CD8-positive, alpha-beta memory T cell (primary cell): ENCODE measurements around the gene KEAP1. TPM values are rescaled to one million over a fixed set of nuclear protein-coding genes. Genes with fewer than 3 reads are reported as not detected.

ENCODE experiments used
- CTCF ChIA-PET: fragments of 350-600 bp; sonication (Branson Sonifier 250); formaldehyde crosslinking; loops from one replicate; lab custom pipeline; 2021; ENCODE audit warnings: antibody characterized with exemption; lab: Charles Lee
- POLR2A ChIA-PET: fragments of 350-600 bp; sonication (Branson Sonifier 250); formaldehyde crosslinking; loops from one replicate; lab custom pipeline; 2021; ENCODE audit warnings: antibody characterized with exemption; lab: Charles Lee
- DNase-seq, 5 donors: peaks; one replicate each; pipeline versions ENCODE4 v3.0.0 to v3.0.0-alpha.2; 2020 to 2022; ENCODE audit warnings: mixed read lengths in 1 of 5
- H3K27ac ChIP-seq: one replicate; pipeline ENCODE4 v1.7.0; 2013; ENCODE audit warnings: low read depth, mild to moderate bottlenecking, low read length, moderate library complexity
- H3K27me3 ChIP-seq: 2 replicates; pipeline ENCODE4 v1.7.0; 2013; ENCODE audit warnings: low read length, mild to moderate bottlenecking; ENCODE audit not compliant: insufficient read depth, poor library complexity, severe bottlenecking
- H3K36me3 ChIP-seq: 2 replicates; pipeline ENCODE4 v1.7.0; 2013; ENCODE audit warnings: mild to moderate bottlenecking, low read length, moderate library complexity; ENCODE audit not compliant: insufficient read depth
- H3K4me1 ChIP-seq: 2 replicates; pipeline ENCODE4 v1.7.0; 2013; ENCODE audit warnings: mild to moderate bottlenecking, low read length, moderate library complexity; ENCODE audit not compliant: insufficient read depth
- H3K4me3 ChIP-seq: 2 replicates; pipeline ENCODE4 v1.7.0; 2013; ENCODE audit warnings: mild to moderate bottlenecking, low read length
- H3K9me3 ChIP-seq: 2 replicates; pipeline ENCODE4 v1.7.0; 2013; ENCODE audit warnings: mild to moderate bottlenecking, low read length
- H3K27ac Mint-ChIP-seq, 8 donors: one replicate each; pipeline ENCODE4 v1.8.0; 2020 to 2021; ENCODE audit warnings: mixed read lengths in 8 of 8, mild to moderate bottlenecking in 6 of 8, inconsistent platforms in 3 of 8, moderate library complexity in 3 of 8
- H3K27me3 Mint-ChIP-seq, 2 donors: one replicate each; pipeline ENCODE4 v1.8.0; 2020 to 2021; ENCODE audit warnings: mixed read lengths in 2 of 2, mild to moderate bottlenecking in 1 of 2, moderate library complexity in 1 of 2
- H3K36me3 Mint-ChIP-seq, 3 donors: one replicate each; pipeline ENCODE4 v1.8.0; 2020 to 2021; ENCODE audit warnings: mixed read lengths in 3 of 3, inconsistent platforms in 1 of 3, mild to moderate bottlenecking in 1 of 3
- H3K4me1 Mint-ChIP-seq, 3 donors: one replicate each; pipeline ENCODE4 v1.8.0; 2020 to 2021; ENCODE audit warnings: mixed read lengths in 3 of 3, inconsistent platforms in 1 of 3, mild to moderate bottlenecking in 1 of 3
- H3K4me3 Mint-ChIP-seq, 7 donors: one replicate each; pipeline ENCODE4 v1.8.0; 2020 to 2021; ENCODE audit warnings: mixed read lengths in 7 of 7, mild to moderate bottlenecking in 6 of 7, moderate library complexity in 4 of 7, inconsistent platforms in 2 of 7
- H3K9me3 Mint-ChIP-seq, 5 donors: one replicate each; pipeline ENCODE4 v1.8.0; 2020 to 2022; ENCODE audit warnings: mixed read lengths in 5 of 5, mild to moderate bottlenecking in 3 of 5, moderate library complexity in 2 of 5, inconsistent platforms in 1 of 5
- polyA plus RNA-seq: library from polyadenylated mRNA; unstranded; fragments of 300-500 nt; fragmentation: Illumina TruSeq; gene quantifications from one replicate; pipeline ENCODE4 v1.2.3, GENCODE V29; 2021
- total RNA-seq, 2 experiments: library from RNA; stranded (reverse); gene quantifications; one replicate each; pipeline ENCODE4 v1.2.3, GENCODE V29; 2021

The KEAP1 gene
- total and polyA plus RNA-seq, 3 experiments from 2014 or later: 58.3 to 107 (median 101) TPM

DNA sequence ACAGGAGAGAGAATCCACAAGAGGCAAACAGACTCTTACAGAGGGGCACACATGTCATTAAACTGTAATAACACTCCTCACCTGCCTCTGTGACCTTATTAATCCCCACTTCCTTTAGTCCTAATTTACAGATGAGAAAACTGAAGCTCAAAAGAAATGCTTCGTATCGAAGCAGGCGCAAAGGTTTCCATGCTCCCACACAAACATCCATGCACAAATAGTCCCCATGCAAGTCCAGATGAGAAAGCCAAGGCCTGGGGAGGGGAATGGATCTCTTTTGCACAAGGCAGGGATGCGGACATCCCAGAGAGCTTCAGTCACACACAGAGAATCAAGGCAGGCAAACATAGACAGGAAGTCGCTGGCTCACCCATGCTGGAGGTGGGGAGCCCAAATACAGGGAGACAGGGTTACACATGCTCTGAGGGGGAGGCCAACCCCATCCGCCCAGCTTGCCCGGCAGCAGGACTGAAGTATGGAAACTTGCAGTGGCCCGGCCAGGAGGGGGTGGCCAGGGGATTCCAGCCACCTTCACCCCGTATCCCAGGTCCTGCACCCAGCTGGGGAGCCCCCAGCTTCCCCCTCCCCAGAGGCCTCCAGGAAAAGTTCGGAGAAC is 13.6 kb upstream of the KEAP1 start:
- Mint-ChIP-seq H3K36me3 (peaks cover 6 to 16% (median 15%) of the 10 kb centered on the region in 3 donors), H3K4me3 (peak overlapping the region; percentile 84 to 100 (median 90)), H3K4me1 (peaks cover 40 to 60% (median 50%) of the 10 kb centered on the region in 3 donors), H3K27me3 (peaks cover 38 to 43% of the 10 kb centered on the region in 2 donors), H3K9me3 (no peaks in the 10 kb centered on the region), H3K27ac (peak overlapping the region; percentile 69 to 98 (median 94))
- Histone ChIP-seq H3K4me1 (peaks cover 32% of the 10 kb centered on the region), H3K4me3 (peak overlapping the region; percentile 67), H3K36me3 (no peaks in the 10 kb centered on the region), H3K27ac (peak overlapping the region; percentile 66), H3K27me3 (peaks cover 29% of the 10 kb centered on the region), H3K9me3 (no peaks in the 10 kb centered on the region)
- DNase-seq: peak in 1 of 5 donors; percentile 56
- CTCF ChIA-PET: interaction anchor here (0.8 to 2.4 kb wide), 4 partner anchors 9 to 37 kb away, joined by 3 to 5 read pairs (median 4); no protein-coding TSS in a partner anchor
- POLR2A ChIA-PET: interaction anchor here (0.6 to 1.6 kb wide), 5 partner anchors 13 to 50 kb away, joined by 3 to 8 read pairs (median 4); partner anchors contain the start of genes KEAP1 and KRI1

DNA sequence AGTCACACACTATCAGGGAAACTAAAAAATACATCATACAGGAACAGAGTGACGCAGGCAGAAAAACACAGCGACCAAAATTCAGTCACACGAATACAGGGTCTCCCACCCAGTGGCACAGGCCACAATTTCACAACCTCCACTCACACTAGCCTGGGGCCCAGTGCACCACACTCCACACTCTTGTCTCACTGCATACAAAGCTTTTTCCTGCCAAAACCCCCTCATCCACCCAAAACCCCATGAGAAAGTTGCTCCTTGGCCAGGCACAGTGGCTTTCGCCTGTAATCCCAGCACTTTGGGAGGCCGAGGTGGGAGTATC is 12.9 kb upstream of the KEAP1 start:
- peaks cover 40 to 59% (median 50%) of the 10 kb centered on the region in 3 donors for H3K4me1 Mint-ChIP-seq
- H3K9me3 Mint-ChIP-seq: no peaks in the 10 kb centered on the region
- Histone ChIP-seq H3K27ac (peak overlapping the region; percentile 66), H3K4me1 (peaks cover 32% of the 10 kb centered on the region), H3K36me3 (no peaks in the 10 kb centered on the region), H3K27me3 (peaks cover 29% of the 10 kb centered on the region), H3K4me3 (peak overlapping the region; percentile 67), H3K9me3 (no peaks in the 10 kb centered on the region)
- peak overlapping the region; percentile 75 to 98 (median 94) for H3K27ac Mint-ChIP-seq
- ChIA-PET POLR2A (interaction anchor here (0.6 kb wide), 2 partner anchors 27 to 50 kb away, joined by 3 read pairs; no protein-coding TSS in a partner anchor), CTCF (interaction anchor here (0.7 to 2.4 kb wide), 3 partner anchors 24 to 58 kb away, joined by 3 to 5 read pairs (median 4); no protein-coding TSS in a partner anchor)
- peaks cover 38 to 43% of the 10 kb centered on the region in 2 donors for H3K27me3 Mint-ChIP-seq
- H3K4me3 Mint-ChIP-seq: peak overlapping the region; percentile 84 to 100 (median 90)
- peaks cover 6 to 16% (median 15%) of the 10 kb centered on the region in 3 donors for H3K36me3 Mint-ChIP-seq
- peak in 4 of 5 donors; percentile 46 to 70 (median 60) for DNase-seq

DNA sequence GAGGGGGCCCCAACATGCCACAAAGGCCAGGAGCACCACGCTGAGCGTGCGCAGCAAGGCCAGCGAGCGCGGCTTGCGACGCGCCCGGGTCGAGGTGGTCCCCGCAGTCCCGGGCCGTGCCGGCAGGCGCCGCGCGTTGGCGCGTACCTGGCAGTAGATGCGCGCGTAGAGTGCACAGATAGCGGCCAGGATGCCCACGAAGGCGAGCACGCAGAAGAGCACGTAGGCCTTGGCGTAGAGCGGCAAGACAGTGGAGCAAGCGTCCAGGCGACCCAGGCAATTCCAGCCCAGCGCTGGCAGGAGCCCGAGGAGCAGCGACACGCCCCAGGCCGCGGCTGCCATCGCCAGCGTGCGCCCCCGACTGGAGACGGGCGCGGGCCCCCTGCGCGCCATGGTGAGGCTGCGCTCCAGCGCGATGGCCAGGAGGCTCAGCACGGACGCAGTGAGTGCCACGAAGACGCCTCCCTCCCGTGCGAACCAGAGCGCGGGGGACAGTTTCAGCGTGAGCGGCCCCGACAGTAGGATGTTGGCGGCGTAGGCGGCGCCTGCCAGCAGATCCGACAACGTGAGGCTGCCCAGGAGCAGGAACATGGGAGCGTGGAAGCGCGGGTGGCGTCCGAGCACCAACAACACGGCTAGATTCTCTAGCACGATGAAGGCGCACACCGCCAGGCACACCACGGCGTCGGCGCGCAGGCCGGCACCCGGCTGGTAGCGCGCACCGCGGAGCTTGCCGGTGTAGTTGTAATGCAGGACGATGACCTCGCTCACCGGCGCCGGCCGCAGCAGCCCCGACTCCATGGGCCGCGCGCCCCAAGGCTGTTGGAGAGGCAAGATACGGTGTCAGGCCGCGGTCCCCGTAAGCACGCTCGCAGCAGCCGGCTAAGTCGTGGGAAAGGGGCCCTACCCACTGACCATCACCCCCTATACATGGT is 11.3 kb upstream of the KEAP1 start:
- Mint-ChIP-seq H3K27me3 (peaks cover 35 to 42% of the 10 kb centered on the region in 2 donors), H3K36me3 (peaks cover 6 to 16% (median 15%) of the 10 kb centered on the region in 3 donors), H3K4me3 (peak overlapping the region; percentile 84 to 100 (median 90)), H3K27ac (peak overlapping the region; percentile 76 to 98 (median 94)), H3K9me3 (no peaks in the 10 kb centered on the region), H3K4me1 (peaks cover 40 to 60% (median 46%) of the 10 kb centered on the region in 3 donors)
- Histone ChIP-seq H3K27me3 (peaks cover 29% of the 10 kb centered on the region), H3K9me3 (no peaks in the 10 kb centered on the region), H3K36me3 (no peaks in the 10 kb centered on the region), H3K4me3 (no peak overlapping the region), H3K27ac (peak overlapping the region; percentile 16), H3K4me1 (peaks cover 36% of the 10 kb centered on the region)
- ChIA-PET POLR2A (no interaction called here), CTCF (interaction anchor here (2.4 kb wide), 1 partner anchor 22 kb away, joined by 5 read pairs; no protein-coding TSS in a partner anchor)
- peak; percentile 37 to 64 (median 43) for DNase-seq

DNA sequence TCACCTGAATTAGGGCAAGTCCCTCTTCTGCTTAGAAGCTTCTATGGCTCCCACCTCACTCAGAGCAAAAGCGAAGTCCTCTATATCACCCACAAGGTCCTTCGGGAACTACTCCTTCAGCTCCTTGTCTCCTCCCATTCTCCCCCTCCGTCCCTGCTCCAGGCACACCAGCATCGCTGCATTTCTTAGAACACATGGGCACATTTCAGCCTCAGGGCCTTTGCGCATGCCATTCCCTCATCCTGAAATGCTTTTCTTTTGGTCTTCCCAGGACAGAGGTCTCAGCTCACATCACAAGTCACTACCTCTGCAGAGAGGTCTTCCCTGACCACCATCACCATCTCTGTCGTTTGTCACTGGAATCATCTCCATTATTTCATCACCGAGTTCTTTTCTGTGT is 10.1 kb upstream of the KEAP1 start:
- Histone ChIP-seq H3K27me3 (peaks cover 21% of the 10 kb centered on the region), H3K4me3 (no peak overlapping the region), H3K4me1 (peaks cover 31% of the 10 kb centered on the region), H3K9me3 (no peaks in the 10 kb centered on the region), H3K27ac (no peak overlapping the region), H3K36me3 (no peaks in the 10 kb centered on the region)
- Mint-ChIP-seq H3K27me3 (peaks cover 24 to 33% of the 10 kb centered on the region in 2 donors), H3K4me3 (peak overlapping the region; percentile 22 to 71 (median 66)), H3K4me1 (peaks cover 35 to 59% (median 46%) of the 10 kb centered on the region in 3 donors), H3K27ac (peak overlapping the region in 7 of 8 donors; percentile 45 to 93 (median 77)), H3K36me3 (peaks cover 6 to 16% (median 15%) of the 10 kb centered on the region in 3 donors), H3K9me3 (no peaks in the 10 kb centered on the region)
- ChIA-PET CTCF (interaction anchor here (0.9 to 3.4 kb wide), 3 partner anchors 25 to 59 kb away, joined by 3 to 8 read pairs (median 4); no protein-coding TSS in a partner anchor), POLR2A (no interaction called here)
- DNase-seq: no peak

DNA sequence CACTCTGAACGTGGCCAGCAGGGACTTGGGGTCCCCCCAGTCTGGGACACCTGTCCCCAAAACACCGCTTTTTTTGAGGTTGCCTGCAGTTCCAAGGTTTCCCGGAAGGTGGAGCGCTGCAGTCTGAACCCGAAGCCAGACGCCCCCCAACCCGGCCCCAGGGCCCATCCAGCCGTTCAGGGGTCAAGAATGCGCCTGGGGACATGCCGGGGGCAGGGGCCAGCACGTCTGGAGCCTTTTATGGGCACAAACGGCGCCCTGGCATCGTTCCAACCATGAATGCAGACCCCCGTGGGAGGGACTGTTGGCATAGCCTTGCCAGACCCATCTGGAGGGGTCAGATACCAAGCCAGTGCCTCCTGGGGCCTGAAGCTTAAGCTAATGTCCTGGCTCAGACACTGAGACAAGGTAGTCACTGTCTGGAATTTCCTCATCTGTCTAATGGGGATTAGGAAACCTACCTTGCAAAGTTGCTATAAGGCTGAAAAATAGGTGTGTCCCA is 7.2 kb upstream of the KEAP1 start:
- H3K9me3 Mint-ChIP-seq: no peaks in the 10 kb centered on the region
- peak in 4 of 5 donors; percentile 41 to 73 (median 56) for DNase-seq
- Histone ChIP-seq H3K27ac (no peak overlapping the region), H3K27me3 (peaks cover 14% of the 10 kb centered on the region), H3K36me3 (no peaks in the 10 kb centered on the region), H3K4me3 (no peak overlapping the region), H3K9me3 (no peaks in the 10 kb centered on the region), H3K4me1 (peaks cover 29% of the 10 kb centered on the region)
- peaks cover 8 to 18% of the 10 kb centered on the region in 2 donors for H3K27me3 Mint-ChIP-seq
- ChIA-PET CTCF (interaction anchor here (0.6 to 4.5 kb wide), 8 partner anchors 22 to 71 kb away, joined by 3 to 18 read pairs (median 4); no protein-coding TSS in a partner anchor), POLR2A (no interaction called here)
- peaks cover 3 to 12% (median 8%) of the 10 kb centered on the region in 3 donors for H3K36me3 Mint-ChIP-seq
- H3K4me1 Mint-ChIP-seq: peaks cover 29 to 51% (median 36%) of the 10 kb centered on the region in 3 donors
- peak overlapping the region in 6 of 8 donors; percentile 30 to 93 (median 82) for H3K27ac Mint-ChIP-seq
- peak overlapping the region in 3 of 7 donors; percentile 48 to 82 (median 58) for H3K4me3 Mint-ChIP-seq

DNA sequence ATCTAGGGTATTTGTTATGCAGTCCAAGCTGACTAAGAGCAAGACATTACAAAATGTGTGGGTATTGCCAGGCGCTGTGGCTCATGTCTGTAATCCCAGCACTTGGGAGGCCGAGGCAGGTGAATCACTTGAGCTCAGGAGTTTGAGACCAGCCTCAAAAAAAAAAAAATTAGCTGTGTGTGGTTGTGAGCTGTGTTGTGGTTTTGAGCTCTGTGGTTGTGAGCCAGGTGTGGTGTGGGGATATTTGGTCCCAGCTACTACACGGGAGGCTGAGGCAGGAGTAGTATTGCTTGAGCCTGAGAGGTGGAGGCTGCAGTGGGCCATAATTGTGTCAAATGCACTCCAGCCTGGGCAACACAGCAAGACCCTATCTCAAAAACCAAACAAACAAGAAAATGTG is 5.6 kb upstream of the KEAP1 start:
- Histone ChIP-seq H3K36me3 (no peaks in the 10 kb centered on the region), H3K27me3 (peaks cover 8% of the 10 kb centered on the region), H3K27ac (no peak overlapping the region), H3K4me1 (peaks cover 26% of the 10 kb centered on the region), H3K9me3 (no peaks in the 10 kb centered on the region), H3K4me3 (no peak overlapping the region)
- no peak for DNase-seq
- peaks cover 8 to 9% of the 10 kb centered on the region in 2 donors for H3K27me3 Mint-ChIP-seq
- peaks cover 27 to 40% (median 34%) of the 10 kb centered on the region in 3 donors for H3K4me1 Mint-ChIP-seq
- CTCF ChIA-PET: interaction anchor here (0.6 to 4.5 kb wide), 7 partner anchors 14 to 191 kb away, joined by 3 to 18 read pairs (median 5); no protein-coding TSS in a partner anchor
- H3K27ac Mint-ChIP-seq: peak overlapping the region in 7 of 8 donors; percentile 23 to 89 (median 82)
- POLR2A ChIA-PET: interaction anchor here (0.9 kb wide), 1 partner anchor 11 kb away, joined by 3 read pairs; no protein-coding TSS in a partner anchor
- H3K9me3 Mint-ChIP-seq: no peaks in the 10 kb centered on the region
- peaks cover 3 to 8% (median 7%) of the 10 kb centered on the region in 3 donors for H3K36me3 Mint-ChIP-seq
- H3K4me3 Mint-ChIP-seq: peak overlapping the region in 5 of 7 donors; percentile 45 to 87 (median 71)

DNA sequence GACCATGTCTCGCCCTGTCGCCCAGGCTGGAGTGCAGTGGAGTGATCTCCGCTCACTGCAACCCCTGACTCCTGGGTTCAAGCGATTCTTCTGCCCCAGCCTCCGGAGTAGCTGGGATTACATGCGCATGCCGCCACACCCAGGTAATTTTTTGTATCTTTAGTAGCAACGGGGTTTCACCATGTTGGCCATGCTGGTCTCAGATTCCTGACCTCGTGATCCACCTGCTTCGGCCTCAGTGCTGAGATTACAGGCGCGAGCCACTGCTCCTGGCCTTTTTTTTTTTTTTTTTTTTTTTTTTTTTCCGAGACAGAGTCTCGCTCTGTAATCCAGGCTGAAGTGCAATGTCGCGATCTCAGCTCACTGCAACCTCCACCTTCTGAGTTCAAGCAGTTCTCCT is 4.9 kb upstream of the KEAP1 start:
- CTCF ChIA-PET: interaction anchor here (0.6 to 4.5 kb wide), 7 partner anchors 15 to 191 kb away, joined by 3 to 18 read pairs (median 3); no protein-coding TSS in a partner anchor
- DNase-seq: no peak
- peaks cover 25 to 37% (median 31%) of the 10 kb centered on the region in 3 donors for H3K4me1 Mint-ChIP-seq
- peaks cover 2 to 4% (median 2%) of the 10 kb centered on the region in 3 donors for H3K36me3 Mint-ChIP-seq
- Histone ChIP-seq H3K4me1 (peaks cover 22% of the 10 kb centered on the region), H3K4me3 (no peak overlapping the region), H3K27ac (no peak overlapping the region), H3K36me3 (no peaks in the 10 kb centered on the region), H3K27me3 (peaks cover under 1% of the 10 kb centered on the region), H3K9me3 (no peaks in the 10 kb centered on the region)
- peak overlapping the region in 1 of 7 donors; percentile 8 for H3K4me3 Mint-ChIP-seq
- peaks cover 2% of the 10 kb centered on the region in 2 donors for H3K27me3 Mint-ChIP-seq
- peak overlapping the region in 3 of 8 donors; percentile 24 to 91 (median 87) for H3K27ac Mint-ChIP-seq
- H3K9me3 Mint-ChIP-seq: no peaks in the 10 kb centered on the region
- POLR2A ChIA-PET: interaction anchor here (0.6 to 0.7 kb wide), 2 partner anchors 56 to 67 kb away, joined by 3 to 6 read pairs; no protein-coding TSS in a partner anchor
